Mucosa of stomach (tissue), 1 donor: ENCODE measurements around the gene LST1.

Experiments used
- H3K27me3 ChIP-seq: one replicate; pipeline ENCODE4 v1.7.0; 2013; ENCODE audit warnings: mild to moderate bottlenecking, low read length; ENCODE audit not compliant: control insufficient read depth, insufficient read depth
- H3K36me3 ChIP-seq: one replicate; pipeline ENCODE4 v1.7.0; 2013; ENCODE audit warnings: low read length; ENCODE audit not compliant: control insufficient read depth, insufficient read depth
- H3K4me1 ChIP-seq: one replicate; pipeline ENCODE4 v1.7.0; 2013; ENCODE audit warnings: mild to moderate bottlenecking, low read length; ENCODE audit not compliant: control insufficient read depth, insufficient read depth
- H3K4me3 ChIP-seq: one replicate; pipeline ENCODE4 v1.7.0; 2013; ENCODE audit warnings: low read length
- H3K9ac ChIP-seq: one replicate; pipeline ENCODE4 v1.7.0; 2013; ENCODE audit warnings: mild to moderate bottlenecking, low read length, moderate library complexity
- H3K9me3 ChIP-seq: one replicate; pipeline ENCODE4 v1.7.0; 2013; ENCODE audit warnings: mild to moderate bottlenecking, low read length, moderate library complexity; ENCODE audit not compliant: control insufficient read depth
- donor health status: Pancreatic carcinoma.

Gene LST1

DNA sequence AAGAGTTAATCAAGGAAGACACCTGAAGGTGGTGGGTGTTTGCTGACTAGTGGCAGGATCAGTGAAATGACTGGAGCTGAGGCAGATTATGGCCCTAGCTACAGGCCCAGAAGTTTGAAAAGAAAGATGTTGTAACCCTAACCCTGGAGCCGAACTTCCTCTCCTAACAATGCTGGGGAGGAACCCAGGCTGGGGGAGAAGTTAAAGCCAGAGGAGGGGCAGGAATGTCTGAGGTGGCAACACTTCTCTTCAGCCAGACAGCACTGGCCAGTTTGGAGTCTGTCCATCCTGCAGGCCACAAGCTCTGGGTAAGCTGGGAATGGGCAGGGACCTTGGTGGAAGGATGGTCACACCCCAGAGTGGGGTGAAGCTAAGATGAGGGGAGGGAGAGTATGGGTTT, at the start of gene LST1:
Gene LST1 (plus strand): TSS at position 270 of the 400 bp plus-strand sequence. CDS start 1,023 bp downstream, outside the sequence.
- H3K4me3 ChIP-seq = no peak within 1 kb of the TSS
- peaks cover 24% of the 10 kb centered on the region for H3K27me3 ChIP-seq
- H3K9ac ChIP-seq = no peak within 1 kb of the TSS
- H3K36me3 ChIP-seq = no peaks in the 10 kb centered on the region
- H3K9me3 ChIP-seq = no peaks in the 10 kb centered on the region
- H3K4me1 ChIP-seq = peaks cover 5% of the 10 kb centered on the region

GRCh38 chr6:31538805-31539400, 47.2 kb upstream of the LST1 start:
- Histone ChIP-seq H3K9me3 (no peaks in the 10 kb centered on the region), H3K9ac (peak overlapping the region; percentile 90), H3K4me1 (peaks cover 30% of the 10 kb centered on the region), H3K4me3 (no peak overlapping the region), H3K36me3 (peaks cover 8% of the 10 kb centered on the region), H3K27me3 (no peaks in the 10 kb centered on the region)

GRCh38 chr6:31540640-31541039, 45.4 kb upstream of the LST1 start:
- Histone ChIP-seq H3K27me3 (no peaks in the 10 kb centered on the region), H3K4me3 (peak overlapping the region; percentile 96)

DNA sequence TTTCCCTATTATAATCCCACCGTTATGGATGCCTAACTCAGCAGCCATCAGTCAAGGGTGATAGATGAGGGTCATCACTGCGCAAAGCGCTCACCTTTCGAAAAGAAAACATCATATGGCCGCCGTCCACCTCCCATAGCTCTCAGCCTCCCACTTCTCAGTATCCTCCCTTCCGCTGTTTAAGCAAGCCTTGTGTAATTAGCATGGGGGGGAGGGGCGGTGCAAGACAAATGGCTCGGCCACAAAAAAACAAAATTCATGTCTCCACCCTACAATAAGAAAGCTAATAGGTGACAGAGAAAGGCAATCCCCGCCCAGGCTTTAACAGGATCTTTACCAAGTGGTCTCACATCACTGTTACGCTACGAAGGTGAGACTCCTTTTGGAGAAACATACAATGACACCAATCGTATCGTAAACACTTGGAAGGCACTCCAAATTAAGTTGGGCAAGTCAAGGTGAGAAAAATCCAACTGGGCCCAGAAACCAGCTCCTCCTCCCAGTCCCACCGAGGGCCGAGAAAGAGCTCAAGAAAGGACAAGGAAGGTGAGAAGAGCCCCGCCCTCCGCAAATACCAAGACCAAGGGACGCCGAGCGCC, 44.9 kb upstream of the LST1 start:
- no peaks in the 10 kb centered on the region for H3K27me3 ChIP-seq
- peak overlapping the region; percentile 90 for H3K9ac ChIP-seq
- peak overlapping the region; percentile 96 for H3K4me3 ChIP-seq
- peaks cover 30% of the 10 kb centered on the region for H3K4me1 ChIP-seq
- H3K9me3 ChIP-seq = no peaks in the 10 kb centered on the region
- H3K36me3 ChIP-seq = peaks cover 2% of the 10 kb centered on the region

More at GRCh38 chr6:31540640-31541039, 45.4 kb upstream of the LST1 start:
- Histone ChIP-seq H3K9me3 (no peaks in the 10 kb centered on the region), H3K9ac (peak overlapping the region; percentile 90), H3K36me3 (peaks cover 7% of the 10 kb centered on the region), H3K4me1 (peaks cover 30% of the 10 kb centered on the region)

DNA sequence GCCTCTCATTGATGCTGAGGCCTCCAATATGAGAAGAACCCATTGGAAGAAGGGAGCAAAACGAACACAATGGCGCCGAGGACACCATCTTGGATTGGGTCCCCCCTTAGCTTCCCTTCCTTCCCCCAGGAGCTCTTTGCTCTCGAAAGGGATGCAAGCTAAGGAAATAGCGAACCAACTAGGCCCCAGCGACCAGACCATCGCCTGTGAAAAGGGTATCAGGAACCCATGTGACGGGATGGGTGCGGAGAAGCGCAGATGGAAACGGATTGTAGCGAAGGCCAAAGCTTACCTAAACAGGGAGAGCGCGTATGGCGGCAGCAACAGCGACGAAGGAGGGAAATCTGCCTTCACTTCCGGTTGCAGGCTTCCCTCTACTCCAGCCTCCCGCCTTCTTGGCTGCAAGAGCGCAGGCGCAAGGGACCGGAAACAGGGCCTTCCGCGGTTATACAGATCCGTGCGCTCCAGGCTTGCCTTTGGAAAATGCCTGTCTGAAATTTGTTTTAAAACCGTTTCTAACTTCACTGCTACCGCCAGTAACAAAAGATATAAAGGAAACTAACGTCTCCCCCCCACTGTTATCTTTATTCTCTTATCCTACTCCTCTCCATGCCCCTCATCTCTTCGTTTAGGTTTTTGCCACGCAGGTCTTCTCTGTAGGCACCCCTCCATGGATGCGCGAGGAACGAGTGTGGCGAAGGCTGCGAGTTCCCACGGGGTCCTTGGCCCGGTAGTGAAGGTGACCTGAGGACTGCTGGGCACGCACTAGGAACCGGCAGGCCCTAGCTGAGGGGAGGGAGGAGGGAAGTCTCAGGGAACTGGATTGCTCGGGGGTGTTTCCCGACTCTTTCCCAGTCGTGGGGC, 44.2 kb upstream of the LST1 start, which contains the start of gene DDX39B:
Gene DDX39B (minus strand): TSS at position 346 of the 864 bp plus-strand sequence. CDS start 1,471 bp downstream, outside the sequence.
- Histone ChIP-seq H3K4me3 (peak within 1 kb of the TSS; percentile 96), H3K4me1 (peaks cover 34% of the 10 kb centered on the region), H3K27me3 (no peaks in the 10 kb centered on the region), H3K9me3 (no peaks in the 10 kb centered on the region), H3K36me3 (no peaks in the 10 kb centered on the region), H3K9ac (peak within 1 kb of the TSS; percentile 90)

DNA sequence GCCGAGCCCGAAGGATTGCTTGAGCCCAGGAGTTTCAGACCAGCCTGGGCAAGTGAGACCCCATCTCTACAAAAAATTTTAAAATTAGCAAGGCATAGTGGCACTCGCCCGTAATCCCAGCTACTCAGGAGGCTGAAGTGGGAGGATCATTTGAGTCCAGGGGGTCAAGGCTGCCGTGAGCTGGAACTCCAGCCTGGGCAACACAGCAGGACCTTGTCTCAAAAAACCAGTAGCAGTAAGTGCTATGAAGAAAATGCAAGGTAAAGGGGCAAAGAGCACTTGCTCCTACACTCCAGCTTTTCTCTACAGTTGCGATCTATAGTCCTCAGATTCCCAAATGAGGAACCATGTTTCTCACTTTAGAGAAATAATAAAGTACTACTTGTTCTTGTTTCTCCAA, 42.4 kb upstream of the LST1 start:
- Histone ChIP-seq H3K9ac (no peak overlapping the region), H3K27me3 (no peaks in the 10 kb centered on the region), H3K4me1 (peaks cover 39% of the 10 kb centered on the region), H3K4me3 (no peak overlapping the region), H3K9me3 (no peaks in the 10 kb centered on the region), H3K36me3 (no peaks in the 10 kb centered on the region)

- no peaks in the 10 kb centered on the region for H3K27me3 ChIP-seq
- peaks cover 30% of the 10 kb centered on the region for H3K4me1 ChIP-seq
- no peak overlapping the region for H3K9ac ChIP-seq
- H3K36me3 ChIP-seq = no peaks in the 10 kb centered on the region
- H3K4me3 ChIP-seq = no peak overlapping the region
- no peaks in the 10 kb centered on the region for H3K9me3 ChIP-seq
Measured at GRCh38 chr6:31544676-31545075, 41.4 kb upstream of the LST1 start.

DNA sequence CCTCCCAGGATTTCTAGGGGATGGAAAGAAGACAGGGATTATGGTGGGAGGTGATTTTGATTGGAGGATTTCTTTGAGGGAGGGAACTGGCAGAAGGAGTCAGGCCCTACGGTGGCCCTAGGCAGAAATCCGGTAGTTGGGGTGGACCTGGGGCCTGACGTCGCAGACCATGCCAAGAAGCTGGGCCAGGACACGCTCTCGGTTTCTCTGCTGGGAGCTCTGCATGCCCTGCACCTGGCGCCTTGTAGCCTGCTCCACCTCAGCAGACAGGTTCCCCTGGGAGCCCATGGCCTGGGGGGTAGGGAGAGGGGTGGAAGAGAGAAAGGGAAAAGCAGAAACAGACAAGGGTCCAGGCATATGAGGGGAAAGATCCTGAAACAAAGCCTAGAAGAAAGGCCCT, 40.8 kb upstream of the LST1 start:
- no peaks in the 10 kb centered on the region for H3K9me3 ChIP-seq
- H3K4me1 ChIP-seq = peaks cover 24% of the 10 kb centered on the region
- no peaks in the 10 kb centered on the region for H3K27me3 ChIP-seq
- no peak overlapping the region for H3K9ac ChIP-seq
- no peak overlapping the region for H3K4me3 ChIP-seq
- no peaks in the 10 kb centered on the region for H3K36me3 ChIP-seq

DNA sequence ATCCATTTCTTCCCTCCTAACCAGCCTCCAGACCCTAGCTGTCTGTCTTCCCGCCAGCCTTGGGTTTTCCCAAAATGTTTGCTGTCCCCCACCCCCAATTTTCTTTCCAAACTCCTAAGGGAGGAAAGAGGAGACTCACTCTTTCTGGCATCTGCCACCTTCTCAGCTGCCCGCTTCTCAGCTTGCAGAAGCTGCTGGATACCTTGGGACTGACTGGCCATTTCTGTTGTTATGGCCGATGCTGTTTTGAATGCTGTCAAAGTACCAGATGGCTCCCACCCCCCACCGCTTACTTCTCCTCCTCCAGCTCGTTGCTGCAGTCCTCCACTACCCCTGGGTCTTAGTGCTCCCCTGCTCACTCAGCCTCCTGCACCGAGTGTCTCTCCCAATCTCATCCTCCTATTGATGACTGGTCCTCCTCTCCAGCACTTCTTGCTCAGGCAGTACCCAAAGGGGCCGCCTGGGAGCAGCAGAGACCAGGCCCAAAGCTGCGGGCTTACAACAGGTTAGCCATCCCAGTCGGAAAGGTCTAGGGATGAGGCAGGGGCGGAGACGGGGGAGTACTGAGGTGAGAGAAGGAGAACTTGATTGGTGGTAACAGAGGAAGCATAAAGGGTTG, 39.6 kb upstream of the LST1 start, which contains the start of gene ATP6V1G2:
Gene ATP6V1G2 (minus strand): TSS at position 270 of the 619 bp plus-strand sequence. CDS start 49 bp downstream, at position 221.
- Histone ChIP-seq H3K4me3 (peak within 1 kb of the TSS; percentile 20), H3K4me1 (peaks cover 21% of the 10 kb centered on the region), H3K9ac (peak within 1 kb of the TSS; percentile 91)

GRCh38 chr6:31546958-31547726, 38.9 kb upstream of the LST1 start, which contains the start of gene NFKBIL1:
TSS of gene NFKBIL1 (plus strand) at chr6:31547608. CDS start at chr6:31547695, 87 bp downstream.
- Histone ChIP-seq H3K4me1 (peaks cover 21% of the 10 kb centered on the region), H3K9me3 (no peaks in the 10 kb centered on the region), H3K9ac (peak within 1 kb of the TSS; percentile 91), H3K36me3 (no peaks in the 10 kb centered on the region), H3K4me3 (peak within 1 kb of the TSS; percentile 20), H3K27me3 (no peaks in the 10 kb centered on the region)

More for the DNA sequence above, 39.6 kb upstream of the LST1 start, which contains the start of gene ATP6V1G2:
- Histone ChIP-seq H3K36me3 (no peaks in the 10 kb centered on the region), H3K9me3 (no peaks in the 10 kb centered on the region), H3K27me3 (no peaks in the 10 kb centered on the region)
